HEK293 (cell line): ENCODE results near the gene OR52I1.

Source experiments
- BCL11B ChIP-seq: fragments of 450-650 bp; formaldehyde crosslinking; IDR thresholded peaks from 2 replicates; pipeline ENCODE4 v1.5.1; 2016; ENCODE audit warnings: low read depth, missing biosample characterization, missing genetic modification characterization
- GLI4 ChIP-seq: fragments of 450-650 bp; formaldehyde crosslinking; IDR thresholded peaks from 2 replicates; pipeline ENCODE4 v1.5.1; 2016; ENCODE audit warnings: missing biosample characterization, missing genetic modification characterization
- YY1 ChIP-seq: fragments of 450-650 bp; formaldehyde crosslinking; IDR thresholded peaks from 2 replicates; pipeline ENCODE4 v1.5.1; 2018; ENCODE audit warnings: missing biosample characterization, missing genetic modification characterization
- ZFHX2 ChIP-seq: fragments of 450-650 bp; formaldehyde crosslinking; conservative IDR thresholded peaks from 2 replicates; pipeline ENCODE4 v1.5.1; 2016; ENCODE audit warnings: missing biosample characterization, missing genetic modification characterization
- ZFP3 ChIP-seq: fragments of 450-650 bp; formaldehyde crosslinking; IDR thresholded peaks from 2 replicates; pipeline ENCODE4 v1.5.1; 2016; ENCODE audit warnings: low read depth, missing biosample characterization, missing genetic modification characterization
- ZNF114 ChIP-seq: fragments of 450-650 bp; formaldehyde crosslinking; IDR thresholded peaks from 2 replicates; pipeline ENCODE4 v1.5.0; 2017; ENCODE audit warnings: missing biosample characterization, missing genetic modification characterization
- ZNF140 ChIP-seq: fragments of 450-650 bp; formaldehyde crosslinking; IDR thresholded peaks from 2 replicates; pipeline ENCODE4 v1.5.1; 2016; ENCODE audit warnings: missing biosample characterization, missing genetic modification characterization
- ZNF174 ChIP-seq: fragments of 450-650 bp; formaldehyde crosslinking; IDR thresholded peaks from 2 replicates; pipeline ENCODE4 v1.5.0; 2017; ENCODE audit warnings: missing biosample characterization, mild to moderate bottlenecking, missing genetic modification characterization
- ZNF302 ChIP-seq: fragments of 450-650 bp; formaldehyde crosslinking; IDR thresholded peaks from 2 replicates; pipeline ENCODE4 v1.5.1; 2016; ENCODE audit warnings: missing biosample characterization, missing genetic modification characterization, low read depth
- ZNF311 ChIP-seq: fragments of 450-650 bp; formaldehyde crosslinking; IDR thresholded peaks from 2 replicates; pipeline ENCODE4 v1.5.1; 2017; ENCODE audit warnings: missing biosample characterization, missing genetic modification characterization, borderline replicate concordance
- ZNF394 ChIP-seq: fragments of 450-650 bp; formaldehyde crosslinking; IDR thresholded peaks from 2 replicates; pipeline ENCODE4 v1.5.1; 2016; ENCODE audit warnings: missing biosample characterization, missing genetic modification characterization, mild to moderate bottlenecking, moderate library complexity, borderline replicate concordance
- ZNF404 ChIP-seq: fragments of 450-650 bp; formaldehyde crosslinking; IDR thresholded peaks from 2 replicates; pipeline ENCODE4 v1.5.1; 2017; ENCODE audit warnings: missing biosample characterization, missing genetic modification characterization
- ZNF529 ChIP-seq: fragments of 450-650 bp; formaldehyde crosslinking; IDR thresholded peaks from 2 replicates; pipeline ENCODE4 v1.5.1; 2017; ENCODE audit warnings: missing genetic modification characterization, missing biosample characterization; ENCODE audit not compliant: insufficient replicate concordance
- ZNF621 ChIP-seq: fragments of 450-650 bp; formaldehyde crosslinking; IDR thresholded peaks from 2 replicates; pipeline ENCODE4 v1.5.1; 2017; ENCODE audit warnings: missing biosample characterization, missing genetic modification characterization
- ZNF624 ChIP-seq: fragments of 450-650 bp; formaldehyde crosslinking; IDR thresholded peaks from 2 replicates; pipeline ENCODE4 v1.5.1; 2017; ENCODE audit warnings: missing biosample characterization, missing genetic modification characterization
- ZNF658 ChIP-seq: fragments of 450-650 bp; formaldehyde crosslinking; IDR thresholded peaks from 2 replicates; pipeline ENCODE4; 2016; ENCODE audit warnings: missing biosample characterization, missing genetic modification characterization
- ZNF76 ChIP-seq: fragments of 450-650 bp; formaldehyde crosslinking; IDR thresholded peaks from 2 replicates; pipeline ENCODE4; 2016; ENCODE audit warnings: low read depth, missing biosample characterization, missing genetic modification characterization, borderline replicate concordance
- ZNF791 ChIP-seq: fragments of 450-650 bp; formaldehyde crosslinking; IDR thresholded peaks from 2 replicates; pipeline ENCODE4 v1.5.1; 2016; ENCODE audit warnings: missing biosample characterization, missing genetic modification characterization
- TF ChIP-seq, protein P1 (sequence below): fragments of 450-650 bp; formaldehyde crosslinking; IDR thresholded peaks from 2 replicates; pipeline ENCODE4 v1.5.1; 2016; ENCODE audit warnings: missing biosample characterization, missing genetic modification characterization
- TF ChIP-seq, protein P2 (sequence below): fragments of 450-650 bp; formaldehyde crosslinking; IDR thresholded peaks from 2 replicates; pipeline ENCODE4; 2016; ENCODE audit warnings: missing biosample characterization, missing genetic modification characterization
- TF ChIP-seq, protein P3 (sequence below): fragments of 450-650 bp; formaldehyde crosslinking; IDR thresholded peaks from 2 replicates; pipeline ENCODE4 v1.5.1; 2016; ENCODE audit warnings: missing biosample characterization, missing genetic modification characterization, borderline replicate concordance
- TF ChIP-seq, protein P4 (sequence below): fragments of 450-650 bp; formaldehyde crosslinking; IDR thresholded peaks from 2 replicates; pipeline ENCODE4 v1.5.1; 2017; ENCODE audit warnings: missing biosample characterization, missing genetic modification characterization
- TF ChIP-seq, protein P5 (sequence below): sonication (generic); formaldehyde crosslinking; IDR thresholded peaks from 2 replicates; pipeline ENCODE4 v1.8.1; 2022; ENCODE audit warnings: mild to moderate bottlenecking, moderate library complexity, missing genetic modification reagents
- TF ChIP-seq, protein P6 (sequence below): fragments of 450-650 bp; formaldehyde crosslinking; IDR thresholded peaks from 2 replicates; pipeline ENCODE4 v1.5.1; 2016; ENCODE audit warnings: missing biosample characterization, missing genetic modification characterization

OR52I1 gene

DNA sequence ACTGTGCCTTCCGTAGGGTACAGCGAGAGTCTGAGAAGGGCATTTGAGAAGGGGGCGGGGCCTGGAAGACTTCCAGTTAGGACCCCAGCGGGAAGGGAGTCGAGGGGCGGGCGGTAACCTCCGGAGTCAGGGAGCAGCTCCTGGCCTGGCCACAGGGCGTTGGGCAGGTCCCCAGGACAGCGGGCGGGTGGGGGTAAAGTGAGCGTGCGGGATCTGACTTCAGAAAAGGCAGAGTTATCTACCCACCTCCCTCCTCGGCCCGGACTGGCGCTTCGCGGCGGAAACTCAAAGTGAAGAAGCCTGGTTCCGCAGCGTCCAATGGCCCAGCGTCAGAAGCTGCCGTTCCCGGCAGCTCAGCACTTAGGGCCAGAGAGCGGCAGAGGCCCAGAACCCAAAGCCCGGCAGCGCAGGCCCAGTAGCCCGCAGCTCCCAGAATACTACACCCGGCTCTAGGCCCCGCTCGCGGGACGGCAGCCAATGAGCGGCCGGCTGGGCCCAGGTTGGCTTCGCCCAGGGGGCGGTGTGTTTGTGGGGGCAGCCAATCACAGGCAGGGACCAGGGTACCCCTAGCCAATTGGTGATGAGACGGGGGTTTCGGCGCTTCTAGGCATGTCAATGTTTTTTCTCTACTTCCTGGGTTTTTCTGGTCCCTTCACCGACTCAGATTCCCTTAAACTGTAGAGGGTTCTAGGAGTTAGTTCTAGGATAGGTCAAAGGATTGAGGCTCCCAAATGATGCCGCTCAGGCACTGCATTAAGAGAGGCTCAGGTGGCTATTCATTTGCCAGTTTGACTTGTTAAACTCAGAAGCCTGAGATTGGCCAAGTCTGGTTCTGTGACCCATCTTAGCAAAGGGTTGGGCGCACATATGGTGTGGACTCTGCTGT, 14.2 kb downstream of the OR52I1 start, which contains the start of gene TRIM68 (continued):
- TF ChIP-seq ZNF621 (tag by site-specific recombination) = no peak
- no peak for TF ChIP-seq ZFHX2 (tag by site-specific recombination)
- TF ChIP-seq, protein P1, sequence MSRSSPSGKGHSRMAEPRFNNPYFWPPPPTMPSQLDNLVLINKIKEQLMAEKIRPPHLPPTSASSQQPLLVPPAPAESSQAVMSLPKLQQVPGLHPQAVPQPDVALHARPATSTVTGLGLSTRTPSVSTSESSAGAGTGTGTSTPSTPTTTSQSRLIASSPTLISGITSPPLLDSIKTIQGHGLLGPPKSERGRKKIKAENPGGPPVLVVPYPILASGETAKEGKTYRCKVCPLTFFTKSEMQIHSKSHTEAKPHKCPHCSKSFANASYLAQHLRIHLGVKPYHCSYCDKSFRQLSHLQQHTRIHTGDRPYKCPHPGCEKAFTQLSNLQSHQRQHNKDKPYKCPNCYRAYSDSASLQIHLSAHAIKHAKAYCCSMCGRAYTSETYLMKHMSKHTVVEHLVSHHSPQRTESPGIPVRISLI (tag by site-specific recombination) = 0 out of 2 replicates have a peak, but pooled peaks have one; percentile 72
- TF ChIP-seq, protein P2, sequence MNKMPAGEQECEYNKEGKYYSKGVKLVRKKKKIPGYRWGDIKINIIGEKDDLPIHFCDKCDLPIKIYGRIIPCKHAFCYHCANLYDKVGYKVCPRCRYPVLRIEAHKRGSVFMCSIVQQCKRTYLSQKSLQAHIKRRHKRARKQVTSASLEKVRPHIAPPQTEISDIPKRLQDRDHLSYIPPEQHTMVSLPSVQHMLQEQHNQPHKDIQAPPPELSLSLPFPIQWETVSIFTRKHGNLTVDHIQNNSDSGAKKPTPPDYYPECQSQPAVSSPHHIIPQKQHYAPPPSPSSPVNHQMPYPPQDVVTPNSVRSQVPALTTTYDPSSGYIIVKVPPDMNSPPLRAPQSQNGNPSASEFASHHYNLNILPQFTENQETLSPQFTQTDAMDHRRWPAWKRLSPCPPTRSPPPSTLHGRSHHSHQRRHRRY (tag by site-specific recombination) = no peak
- peak; percentile 60 for TF ChIP-seq ZNF76 (tag by site-specific recombination)
- TF ChIP-seq BCL11B (tag by site-specific recombination) = no peak
- TF ChIP-seq ZNF114 (tag by site-specific recombination) = no peak
- TF ChIP-seq ZNF140 (tag by site-specific recombination) = no peak
- TF ChIP-seq, protein P3, sequence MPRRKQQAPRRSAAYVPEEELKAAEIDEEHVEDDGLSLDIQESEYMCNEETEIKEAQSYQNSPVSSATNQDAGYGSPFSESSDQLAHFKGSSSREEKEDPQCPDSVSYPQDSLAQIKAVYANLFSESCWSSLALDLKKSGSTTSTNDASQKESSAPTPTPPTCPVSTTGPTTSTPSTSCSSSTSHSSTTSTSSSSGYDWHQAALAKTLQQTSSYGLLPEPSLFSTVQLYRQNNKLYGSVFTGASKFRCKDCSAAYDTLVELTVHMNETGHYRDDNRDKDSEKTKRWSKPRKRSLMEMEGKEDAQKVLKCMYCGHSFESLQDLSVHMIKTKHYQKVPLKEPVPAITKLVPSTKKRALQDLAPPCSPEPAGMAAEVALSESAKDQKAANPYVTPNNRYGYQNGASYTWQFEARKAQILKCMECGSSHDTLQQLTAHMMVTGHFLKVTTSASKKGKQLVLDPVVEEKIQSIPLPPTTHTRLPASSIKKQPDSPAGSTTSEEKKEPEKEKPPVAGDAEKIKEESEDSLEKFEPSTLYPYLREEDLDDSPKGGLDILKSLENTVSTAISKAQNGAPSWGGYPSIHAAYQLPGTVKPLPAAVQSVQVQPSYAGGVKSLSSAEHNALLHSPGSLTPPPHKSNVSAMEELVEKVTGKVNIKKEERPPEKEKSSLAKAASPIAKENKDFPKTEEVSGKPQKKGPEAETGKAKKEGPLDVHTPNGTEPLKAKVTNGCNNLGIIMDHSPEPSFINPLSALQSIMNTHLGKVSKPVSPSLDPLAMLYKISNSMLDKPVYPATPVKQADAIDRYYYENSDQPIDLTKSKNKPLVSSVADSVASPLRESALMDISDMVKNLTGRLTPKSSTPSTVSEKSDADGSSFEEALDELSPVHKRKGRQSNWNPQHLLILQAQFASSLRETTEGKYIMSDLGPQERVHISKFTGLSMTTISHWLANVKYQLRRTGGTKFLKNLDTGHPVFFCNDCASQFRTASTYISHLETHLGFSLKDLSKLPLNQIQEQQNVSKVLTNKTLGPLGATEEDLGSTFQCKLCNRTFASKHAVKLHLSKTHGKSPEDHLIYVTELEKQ = no peak
- TF ChIP-seq, protein P4, sequence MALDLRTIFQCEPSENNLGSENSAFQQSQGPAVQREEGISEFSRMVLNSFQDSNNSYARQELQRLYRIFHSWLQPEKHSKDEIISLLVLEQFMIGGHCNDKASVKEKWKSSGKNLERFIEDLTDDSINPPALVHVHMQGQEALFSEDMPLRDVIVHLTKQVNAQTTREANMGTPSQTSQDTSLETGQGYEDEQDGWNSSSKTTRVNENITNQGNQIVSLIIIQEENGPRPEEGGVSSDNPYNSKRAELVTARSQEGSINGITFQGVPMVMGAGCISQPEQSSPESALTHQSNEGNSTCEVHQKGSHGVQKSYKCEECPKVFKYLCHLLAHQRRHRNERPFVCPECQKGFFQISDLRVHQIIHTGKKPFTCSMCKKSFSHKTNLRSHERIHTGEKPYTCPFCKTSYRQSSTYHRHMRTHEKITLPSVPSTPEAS = no peak
- peak; percentile 49; the same call in 1 of the 2 replicates for TF ChIP-seq ZNF394 (tag by site-specific recombination)
- TF ChIP-seq ZFP3 (tag by site-specific recombination) = no peak
- no peak for TF ChIP-seq ZNF404 (tag by site-specific recombination)
- no peak for TF ChIP-seq ZNF302
- no peak for TF ChIP-seq ZNF174 (tag by site-specific recombination)
- TF ChIP-seq YY1 = no peak
- no peak for TF ChIP-seq GLI4
- no peak for TF ChIP-seq ZNF529
- TF ChIP-seq, protein P5, sequence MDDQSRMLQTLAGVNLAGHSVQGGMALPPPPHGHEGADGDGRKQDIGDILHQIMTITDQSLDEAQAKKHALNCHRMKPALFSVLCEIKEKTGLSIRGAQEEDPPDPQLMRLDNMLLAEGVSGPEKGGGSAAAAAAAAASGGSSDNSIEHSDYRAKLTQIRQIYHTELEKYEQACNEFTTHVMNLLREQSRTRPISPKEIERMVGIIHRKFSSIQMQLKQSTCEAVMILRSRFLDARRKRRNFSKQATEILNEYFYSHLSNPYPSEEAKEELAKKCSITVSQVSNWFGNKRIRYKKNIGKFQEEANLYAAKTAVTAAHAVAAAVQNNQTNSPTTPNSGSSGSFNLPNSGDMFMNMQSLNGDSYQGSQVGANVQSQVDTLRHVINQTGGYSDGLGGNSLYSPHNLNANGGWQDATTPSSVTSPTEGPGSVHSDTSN (CRISPR knock-in tag) = no peak
- no peak for TF ChIP-seq ZNF624 (tag by site-specific recombination)
- TF ChIP-seq, protein P6, sequence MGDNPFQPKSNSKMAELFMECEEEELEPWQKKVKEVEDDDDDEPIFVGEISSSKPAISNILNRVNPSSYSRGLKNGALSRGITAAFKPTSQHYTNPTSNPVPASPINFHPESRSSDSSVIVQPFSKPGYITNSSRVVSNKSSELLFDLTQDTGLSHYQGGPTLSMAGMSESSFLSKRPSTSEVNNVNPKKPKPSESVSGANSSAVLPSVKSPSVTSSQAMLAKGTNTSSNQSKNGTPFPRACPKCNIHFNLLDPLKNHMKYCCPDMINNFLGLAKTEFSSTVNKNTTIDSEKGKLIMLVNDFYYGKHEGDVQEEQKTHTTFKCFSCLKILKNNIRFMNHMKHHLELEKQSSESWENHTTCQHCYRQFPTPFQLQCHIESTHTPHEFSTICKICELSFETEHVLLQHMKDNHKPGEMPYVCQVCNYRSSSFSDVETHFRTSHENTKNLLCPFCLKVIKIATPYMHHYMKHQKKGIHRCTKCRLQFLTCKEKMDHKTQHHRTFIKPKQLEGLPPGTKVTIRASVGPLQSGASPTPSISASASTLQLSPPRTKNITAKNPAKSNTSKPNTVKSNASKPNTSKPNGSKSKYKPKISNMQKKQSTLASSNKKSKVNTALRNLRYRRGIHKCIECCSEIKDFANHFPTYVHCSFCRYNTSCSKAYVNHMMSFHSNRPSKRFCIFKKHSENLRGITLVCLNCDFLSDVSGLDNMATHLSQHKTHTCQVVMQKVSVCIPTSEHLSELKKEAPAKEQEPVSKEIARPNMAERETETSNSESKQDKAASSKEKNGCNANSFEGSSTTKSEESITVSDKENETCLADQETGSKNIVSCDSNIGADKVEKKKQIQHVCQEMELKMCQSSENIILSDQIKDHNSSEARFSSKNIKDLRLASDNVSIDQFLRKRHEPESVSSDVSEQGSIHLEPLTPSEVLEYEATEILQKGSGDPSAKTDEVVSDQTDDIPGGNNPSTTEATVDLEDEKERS (tag by site-specific recombination) = no peak
- no peak for TF ChIP-seq ZNF311 (tag by site-specific recombination)
- no peak for TF ChIP-seq ZNF658 (tag by site-specific recombination)
- no peak for TF ChIP-seq ZNF791
